Lower lobe of right lung (tissue), 2 donors: ENCODE results near the gene RCE1. TPM values are rescaled to one million over a fixed set of nuclear protein-coding genes. Genes with fewer than 3 reads are reported as not detected.
A peak's percentile ranks its signal among the peaks of the same experiment; 100 is the strongest.

ENCODE experiments used
- ATAC-seq, 2 donors: fragments of 200-7000 bp; cut with Tn5 transposase; one replicate each; pipeline ENCODE4 v1.9.1; 2020 to 2022; ENCODE audit warnings: mild to moderate bottlenecking in 2 of 2, moderate library complexity in 2 of 2
- DNase-seq: peaks from one replicate; pipeline ENCODE4 v3.0.0-alpha.2; 2020
- H3K27ac ChIP-seq: fragments of 200-600 bp; one replicate; pipeline ENCODE4 v1.8.0; 2022
- H3K27me3 ChIP-seq: fragments of 200-600 bp; one replicate; pipeline ENCODE4 v1.8.0; 2022; ENCODE audit warnings: low read depth
- H3K36me3 ChIP-seq: fragments of 200-600 bp; one replicate; pipeline ENCODE4 v1.8.0; 2022; ENCODE audit warnings: mild to moderate bottlenecking
- H3K4me1 ChIP-seq: fragments of 200-600 bp; one replicate; pipeline ENCODE4 v1.8.0; 2022
- H3K4me3 ChIP-seq: fragments of 200-600 bp; one replicate; pipeline ENCODE4 v1.8.0; 2022; ENCODE audit warnings: mild to moderate bottlenecking
- H3K9me3 ChIP-seq: fragments of 200-600 bp; one replicate; pipeline ENCODE4 v1.8.0; 2022
- intact Hi-C: fragments of 100-400 bp; cut with DNase I; formaldehyde crosslinking; loops from one replicate; pipeline ENCODE4 v1.11.0; 2022
- total RNA-seq: library from RNA; stranded (reverse); fragmentation: NEBNext Ultra II Directional; extraction: Animal tissue kit (Norgen Biotek cat#: 25700); gene quantifications from one replicate; pipeline ENCODE4 v1.2.1, GENCODE V29; 2021
- TF ChIP-seq, protein P1 (sequence below): fragments of 200-600 bp; IDR thresholded peaks from one replicate; pipeline ENCODE4 v1.8.0; 2022; ENCODE audit warnings: antibody characterized with exemption, mild to moderate bottlenecking
- donor health status: DM: no; HTN: yes; CAD: no; lungs with severe emphysema.

Gene RCE1
- total RNA-seq, 1 donor from 2014 or later: 18.9 TPM

DNA sequence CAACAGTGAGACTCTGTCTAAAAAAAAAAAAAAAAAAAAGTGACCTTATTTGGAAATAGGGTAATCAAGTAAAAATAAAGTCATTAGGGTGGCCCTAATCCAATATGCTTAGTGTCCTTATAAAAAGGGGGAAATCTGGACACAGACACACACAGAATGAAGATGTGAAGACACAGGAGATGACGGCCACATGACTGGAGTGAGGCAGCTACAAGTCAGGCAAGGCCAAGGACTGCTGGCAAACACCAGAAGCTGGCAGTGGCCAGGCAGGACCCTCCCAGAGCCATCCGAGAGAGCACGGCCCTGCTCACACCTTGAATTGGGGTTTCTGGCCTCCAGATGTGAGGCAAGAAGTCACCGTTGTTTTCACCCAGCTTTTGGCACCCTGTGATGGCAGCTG, 42.2 kb downstream of the RCE1 start:
- no peak overlapping the region for H3K27ac ChIP-seq
- H3K27me3 ChIP-seq: no peaks in the 10 kb centered on the region
- no peaks in the 10 kb centered on the region for H3K36me3 ChIP-seq
- TF ChIP-seq, protein P1, sequence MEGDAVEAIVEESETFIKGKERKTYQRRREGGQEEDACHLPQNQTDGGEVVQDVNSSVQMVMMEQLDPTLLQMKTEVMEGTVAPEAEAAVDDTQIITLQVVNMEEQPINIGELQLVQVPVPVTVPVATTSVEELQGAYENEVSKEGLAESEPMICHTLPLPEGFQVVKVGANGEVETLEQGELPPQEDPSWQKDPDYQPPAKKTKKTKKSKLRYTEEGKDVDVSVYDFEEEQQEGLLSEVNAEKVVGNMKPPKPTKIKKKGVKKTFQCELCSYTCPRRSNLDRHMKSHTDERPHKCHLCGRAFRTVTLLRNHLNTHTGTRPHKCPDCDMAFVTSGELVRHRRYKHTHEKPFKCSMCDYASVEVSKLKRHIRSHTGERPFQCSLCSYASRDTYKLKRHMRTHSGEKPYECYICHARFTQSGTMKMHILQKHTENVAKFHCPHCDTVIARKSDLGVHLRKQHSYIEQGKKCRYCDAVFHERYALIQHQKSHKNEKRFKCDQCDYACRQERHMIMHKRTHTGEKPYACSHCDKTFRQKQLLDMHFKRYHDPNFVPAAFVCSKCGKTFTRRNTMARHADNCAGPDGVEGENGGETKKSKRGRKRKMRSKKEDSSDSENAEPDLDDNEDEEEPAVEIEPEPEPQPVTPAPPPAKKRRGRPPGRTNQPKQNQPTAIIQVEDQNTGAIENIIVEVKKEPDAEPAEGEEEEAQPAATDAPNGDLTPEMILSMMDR: no peak
- DNase-seq (no peak), ATAC-seq (no peak)
- no peak overlapping the region for H3K4me3 ChIP-seq
- peaks cover 4% of the 10 kb centered on the region for H3K4me1 ChIP-seq
- intact Hi-C loops: no loop called here
- no peaks in the 10 kb centered on the region for H3K9me3 ChIP-seq

DNA sequence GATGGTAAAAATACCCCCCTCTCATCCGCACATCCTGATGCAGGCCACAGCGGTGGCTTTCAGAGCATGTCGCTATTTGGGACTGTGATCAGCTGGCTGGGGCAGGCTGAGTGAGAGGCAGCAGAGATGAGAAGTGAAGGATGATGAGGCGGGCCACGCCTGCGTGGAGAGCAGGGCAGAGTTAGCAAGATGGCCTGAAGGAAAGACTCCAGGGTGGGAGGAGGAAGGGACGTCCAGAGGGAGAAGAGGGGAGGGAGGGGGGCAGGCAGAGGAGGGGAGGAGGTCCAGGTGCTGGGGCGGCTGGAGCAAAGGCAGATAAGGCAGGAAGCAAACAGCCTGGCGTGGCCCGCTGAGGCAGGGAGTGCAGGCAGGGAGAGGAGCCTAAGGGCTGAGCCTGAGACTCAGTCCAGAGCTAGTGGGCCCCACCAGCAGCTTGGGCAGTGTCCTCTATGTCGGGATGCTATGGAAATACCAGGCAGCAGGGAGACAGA, 42.8 kb downstream of the RCE1 start:
- no peak overlapping the region for H3K27ac ChIP-seq

DNA sequence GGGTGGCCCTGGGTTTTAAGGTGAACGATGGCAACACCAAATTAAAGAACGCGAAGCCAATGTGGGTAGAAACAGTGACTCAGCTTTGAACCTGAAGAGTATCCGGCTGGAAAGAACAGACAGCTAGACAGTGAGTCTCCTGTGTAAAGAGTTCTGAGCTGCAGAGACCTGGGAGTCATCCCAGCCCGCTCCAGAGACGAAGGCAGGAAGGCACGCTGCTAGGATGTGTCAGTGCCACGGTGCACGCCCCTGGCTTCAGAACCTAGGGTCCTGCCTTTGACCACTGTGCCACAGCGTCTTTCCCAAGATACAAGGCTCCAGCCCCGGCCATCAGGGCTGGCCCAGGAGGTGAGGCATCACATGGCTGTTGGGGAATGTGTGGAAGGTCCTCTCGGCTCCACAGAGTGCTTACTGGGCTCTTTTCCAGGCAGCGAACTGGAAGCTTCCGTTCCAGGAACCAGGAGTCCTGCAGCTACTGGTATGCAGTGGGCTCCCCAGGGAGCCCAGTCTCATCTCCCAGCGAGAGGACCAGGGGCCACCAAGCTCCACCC, 43.5 kb downstream of the RCE1 start:
- intact Hi-C loops: no loop called here
- Histone ChIP-seq H3K9me3 (no peaks in the 10 kb centered on the region), H3K27ac (no peak overlapping the region), H3K36me3 (no peaks in the 10 kb centered on the region), H3K27me3 (no peaks in the 10 kb centered on the region), H3K4me1 (no peaks in the 10 kb centered on the region), H3K4me3 (no peak overlapping the region)
- DNase-seq: no peak
- peak in 1 of 2 donors; percentile 43 for ATAC-seq
- TF ChIP-seq, protein P1: no peak

More for the DNA sequence above, 42.8 kb downstream of the RCE1 start:
- no peaks in the 10 kb centered on the region for H3K4me1 ChIP-seq
- intact Hi-C loops: no loop called here
- TF ChIP-seq, protein P1: no peak
- H3K27me3 ChIP-seq: no peaks in the 10 kb centered on the region
- no peak for ATAC-seq
- DNase-seq: no peak
- no peaks in the 10 kb centered on the region for H3K36me3 ChIP-seq
- H3K4me3 ChIP-seq: no peak overlapping the region
- no peaks in the 10 kb centered on the region for H3K9me3 ChIP-seq

DNA sequence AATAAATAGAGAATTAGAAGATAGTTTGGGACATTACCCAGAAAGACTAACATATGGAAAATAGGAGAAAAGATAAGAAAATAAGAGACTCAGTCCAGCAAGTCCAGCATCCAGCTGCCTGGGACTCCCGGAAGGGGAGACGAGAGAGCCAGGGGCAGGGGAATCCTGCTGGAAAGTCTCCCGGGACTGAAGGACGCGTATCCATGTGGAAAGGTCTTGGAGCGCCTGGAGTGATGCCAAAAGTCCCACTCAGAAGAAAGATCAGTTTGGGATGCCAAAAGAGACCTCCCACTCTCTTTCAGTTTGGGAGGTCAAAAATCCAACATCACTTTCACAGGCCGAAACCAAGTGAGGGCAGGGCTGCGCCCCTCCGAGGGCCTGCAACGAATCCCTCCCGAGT, 44.3 kb downstream of the RCE1 start:
- no peak for ATAC-seq
- Histone ChIP-seq H3K27me3 (no peaks in the 10 kb centered on the region), H3K27ac (no peak overlapping the region), H3K36me3 (no peaks in the 10 kb centered on the region), H3K4me3 (no peak overlapping the region), H3K9me3 (no peaks in the 10 kb centered on the region), H3K4me1 (no peaks in the 10 kb centered on the region)
- no peak for DNase-seq
- TF ChIP-seq, protein P1: no peak
- intact Hi-C loops: no loop called here

DNA sequence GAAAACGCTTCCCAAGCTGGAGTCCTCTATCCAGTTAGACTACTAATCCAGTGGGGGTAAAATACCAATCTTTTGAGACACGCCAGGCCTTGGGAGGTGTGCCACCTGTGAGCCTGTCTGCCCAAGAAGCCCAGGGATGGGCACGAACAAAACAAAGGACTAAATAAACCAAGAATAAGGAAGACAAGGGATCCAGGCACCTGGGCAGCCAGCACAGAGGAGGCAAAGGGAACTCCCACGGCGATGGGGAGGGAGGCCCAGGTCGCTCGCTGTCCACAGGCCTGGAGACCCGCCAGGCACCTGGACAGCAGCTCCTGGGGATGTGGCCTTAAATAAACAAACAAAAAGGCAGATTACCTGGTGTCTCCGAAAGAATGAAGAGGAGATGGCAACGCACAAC, 45.0 kb downstream of the RCE1 start:
- Histone ChIP-seq H3K4me3 (no peak overlapping the region), H3K4me1 (no peaks in the 10 kb centered on the region), H3K9me3 (no peaks in the 10 kb centered on the region), H3K36me3 (no peaks in the 10 kb centered on the region), H3K27ac (no peak overlapping the region), H3K27me3 (no peaks in the 10 kb centered on the region)
- intact Hi-C loops: no loop called here
- TF ChIP-seq, protein P1: no peak
- ATAC-seq: no peak
- DNase-seq: no peak

DNA sequence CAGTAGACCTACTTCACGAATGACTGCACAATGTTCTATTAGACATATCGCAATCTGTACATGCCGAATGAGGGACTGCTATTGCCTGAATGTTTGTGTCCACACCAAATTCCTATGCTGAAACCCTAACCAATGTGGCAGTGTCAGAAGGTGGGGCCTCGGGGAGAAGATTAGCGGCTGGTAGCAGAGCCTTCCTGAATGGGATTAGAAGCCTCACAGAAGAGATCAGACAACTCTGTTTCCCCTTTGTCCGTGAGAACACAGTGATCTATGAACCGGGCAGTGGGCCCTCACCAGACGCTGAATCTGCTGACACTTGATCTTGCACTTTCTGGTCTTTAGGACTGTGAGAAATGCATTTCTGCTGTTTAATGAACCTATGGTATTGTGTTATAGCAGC, 46.7 kb downstream of the RCE1 start:
- intact Hi-C loops: no loop called here
- H3K4me1 ChIP-seq: no peaks in the 10 kb centered on the region
- no peak overlapping the region for H3K4me3 ChIP-seq
- ATAC-seq (no peak), DNase-seq (no peak)
- TF ChIP-seq, protein P1: no peak
- no peak overlapping the region for H3K27ac ChIP-seq
- H3K9me3 ChIP-seq: no peaks in the 10 kb centered on the region
- no peaks in the 10 kb centered on the region for H3K27me3 ChIP-seq
- no peaks in the 10 kb centered on the region for H3K36me3 ChIP-seq
